SH-SY5Y (cell line): ENCODE measurements around the gene ITCH.

Experiments used
- GATA2 ChIP-seq: IDR thresholded peaks from 2 replicates; pipeline ENCODE4 v1.6.1; 2011; ENCODE audit warnings: mild to moderate bottlenecking, low read depth, low read length
- GATA3 ChIP-seq: IDR thresholded peaks from 2 replicates; pipeline ENCODE4 v1.6.1; 2011; ENCODE audit warnings: low read depth, mild to moderate bottlenecking, low read length, moderate library complexity

DNA sequence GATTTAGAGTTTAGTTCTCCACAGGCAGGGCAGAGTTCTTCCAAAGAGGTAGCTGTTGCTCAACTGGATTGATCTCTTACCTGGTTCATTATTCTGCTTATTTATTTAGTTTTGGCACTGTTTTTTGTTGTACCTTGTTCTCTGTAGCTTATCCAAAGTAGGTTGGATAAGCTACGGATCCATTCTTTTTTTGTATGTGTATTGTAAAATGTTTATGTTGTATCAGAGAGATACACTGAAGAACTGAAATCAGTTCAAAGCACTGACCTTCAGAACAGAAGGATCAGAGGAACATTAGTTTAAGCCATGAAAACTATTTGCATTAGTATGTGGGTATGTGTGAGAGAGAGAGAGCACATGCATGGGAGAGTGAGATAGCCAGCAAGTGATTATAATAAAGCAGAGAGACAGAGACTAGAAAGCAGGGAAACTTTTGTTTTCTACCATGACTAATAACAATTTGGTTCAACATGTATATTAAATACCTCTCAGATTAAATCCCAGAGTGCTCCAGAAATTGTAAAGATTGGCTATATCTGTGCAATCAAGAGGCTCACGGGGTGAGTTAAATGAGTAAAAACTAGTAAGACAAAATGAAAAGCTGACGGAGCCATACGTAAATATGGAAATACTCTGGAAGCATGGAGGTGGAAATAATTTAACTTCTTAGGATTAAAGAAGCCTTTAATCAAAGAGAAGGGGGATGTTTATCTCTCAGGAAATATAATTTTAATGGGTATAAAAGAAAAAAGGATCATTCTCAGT lies 40.2 kb downstream of the ITCH start:
- TF ChIP-seq GATA2, result no peak
- no peak for TF ChIP-seq GATA3
